Mammary epithelial cell (primary cell): ENCODE results near the gene BAX.

Source experiments
- EZH2 ChIP-seq: IDR thresholded peaks from 2 replicates; pipeline ENCODE4 v1.6.1; 2012; ENCODE audit warnings: low read length, inconsistent platforms, borderline replicate concordance
- TF ChIP-seq, protein P1 (sequence below), 2 donors: IDR thresholded peaks in 1 of 2; conservative IDR thresholded peaks in 1 of 2; 2 replicates each; pipeline ENCODE4 v1.5.1; 2011 to 2012; ENCODE audit warnings: inconsistent platforms in 2 of 2, low read length in 2 of 2, mild to moderate bottlenecking in 2 of 2, control low read depth in 1 of 2, low read depth in 1 of 2; ENCODE audit not compliant: insufficient read depth in 1 of 2; ENCODE audit errors: extremely low read depth in 1 of 2

DNA sequence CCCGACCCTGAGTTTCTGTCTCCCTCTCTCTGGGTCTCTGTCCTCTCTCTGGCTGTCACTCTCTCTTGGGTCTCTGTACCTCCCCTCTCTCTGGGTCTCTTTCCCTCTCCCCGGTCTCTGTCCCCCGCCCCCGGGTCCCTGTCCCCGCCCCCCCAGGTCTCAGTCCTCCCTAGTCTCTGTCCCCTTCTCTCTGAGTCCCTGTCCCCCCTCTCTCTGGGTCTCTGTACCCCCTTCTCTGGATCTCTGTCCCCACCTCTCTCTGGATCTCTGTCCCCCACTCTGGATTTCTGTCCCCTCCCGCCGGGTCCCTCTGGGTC, 8.1 kb downstream of the BAX start:
- TF ChIP-seq, protein P1, sequence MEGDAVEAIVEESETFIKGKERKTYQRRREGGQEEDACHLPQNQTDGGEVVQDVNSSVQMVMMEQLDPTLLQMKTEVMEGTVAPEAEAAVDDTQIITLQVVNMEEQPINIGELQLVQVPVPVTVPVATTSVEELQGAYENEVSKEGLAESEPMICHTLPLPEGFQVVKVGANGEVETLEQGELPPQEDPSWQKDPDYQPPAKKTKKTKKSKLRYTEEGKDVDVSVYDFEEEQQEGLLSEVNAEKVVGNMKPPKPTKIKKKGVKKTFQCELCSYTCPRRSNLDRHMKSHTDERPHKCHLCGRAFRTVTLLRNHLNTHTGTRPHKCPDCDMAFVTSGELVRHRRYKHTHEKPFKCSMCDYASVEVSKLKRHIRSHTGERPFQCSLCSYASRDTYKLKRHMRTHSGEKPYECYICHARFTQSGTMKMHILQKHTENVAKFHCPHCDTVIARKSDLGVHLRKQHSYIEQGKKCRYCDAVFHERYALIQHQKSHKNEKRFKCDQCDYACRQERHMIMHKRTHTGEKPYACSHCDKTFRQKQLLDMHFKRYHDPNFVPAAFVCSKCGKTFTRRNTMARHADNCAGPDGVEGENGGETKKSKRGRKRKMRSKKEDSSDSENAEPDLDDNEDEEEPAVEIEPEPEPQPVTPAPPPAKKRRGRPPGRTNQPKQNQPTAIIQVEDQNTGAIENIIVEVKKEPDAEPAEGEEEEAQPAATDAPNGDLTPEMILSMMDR (conservative IDR thresholded peaks at IDR 0.05 in 1 of 2, IDR thresholded peaks at IDR 0.05 in 1 of 2; ENCODE audit: extremely low read depth in 1 of 2, insufficient read depth in 1 of 2, low read depth in 1 of 2, low read length in 2 of 2), result no peak
- TF ChIP-seq EZH2, result no peak
